CD4-positive, alpha-beta T cell (primary cell): ENCODE data around the gene H1-8. TPM values are rescaled to one million over a fixed set of nuclear protein-coding genes. Genes with fewer than 3 reads are reported as not detected.

Source experiments
- ATAC-seq: fragments of 200-7000 bp; cut with Tn5 transposase; one replicate; pipeline ENCODE4 v1.10.0; 2022; ENCODE audit warnings: mild to moderate bottlenecking; ENCODE audit not compliant: poor library complexity
- CTCF ChIA-PET: fragments of 350-600 bp; sonication (Branson Sonifier 250); formaldehyde crosslinking; loops from one replicate; lab custom pipeline; 2021; ENCODE audit warnings: antibody characterized with exemption, inconsistent platforms; lab: Charles Lee
- POLR2A ChIA-PET: fragments of 350-600 bp; sonication (Branson Sonifier 250); formaldehyde crosslinking; loops from one replicate; lab custom pipeline; 2021; ENCODE audit warnings: antibody characterized with exemption, inconsistent platforms; lab: Charles Lee
- DNase-seq, 14 experiments: peaks; one replicate each; pipeline ENCODE4 v3.0.0-alpha.2; 2013 to 2020; ENCODE audit warnings: mixed read lengths in 2 of 14
- H3K27ac ChIP-seq, 2 donors: one replicate each; pipeline versions ENCODE4 v1.5.1 to v1.7.0; 2013; ENCODE audit warnings: low read length in 2 of 2, low read depth in 1 of 2, mild to moderate bottlenecking in 1 of 2
- H3K27me3 ChIP-seq, 2 experiments: 1 replicate in 1 of 2; 2 replicates in 1 of 2; pipeline versions ENCODE4 v1.6.1 to v1.7.0; 2013; ENCODE audit warnings: low read length in 2 of 2, control low read depth in 1 of 2, mild to moderate bottlenecking in 1 of 2, moderate library complexity in 1 of 2; ENCODE audit not compliant: insufficient read depth in 2 of 2, control insufficient read depth in 1 of 2
- H3K36me3 ChIP-seq: one replicate; pipeline ENCODE4 v1.6.1; 2013; ENCODE audit warnings: low read length, control low read depth; ENCODE audit not compliant: insufficient read depth
- H3K4me1 ChIP-seq: one replicate; pipeline ENCODE4 v1.6.1; 2013; ENCODE audit warnings: low read length, control low read depth; ENCODE audit not compliant: insufficient read depth
- H3K4me3 ChIP-seq: one replicate; pipeline ENCODE4 v1.5.1; 2013; ENCODE audit warnings: mild to moderate bottlenecking, low read length, moderate library complexity
- H3K9me3 ChIP-seq, 2 experiments: 1 replicate in 1 of 2; 2 replicates in 1 of 2; pipeline versions ENCODE4 v1.6.1 to v1.7.0; 2013; ENCODE audit warnings: low read length in 2 of 2, mild to moderate bottlenecking in 2 of 2, control low read depth in 1 of 2, moderate library complexity in 1 of 2; ENCODE audit not compliant: control insufficient read depth in 1 of 2, insufficient read depth in 1 of 2
- H3K27ac Mint-ChIP-seq: one replicate; pipeline ENCODE4 v1.8.0; 2020; ENCODE audit warnings: mixed read lengths
- H3K27me3 Mint-ChIP-seq: one replicate; pipeline ENCODE4 v1.8.0; 2021; ENCODE audit warnings: mixed read lengths
- H3K36me3 Mint-ChIP-seq: one replicate; pipeline ENCODE4 v1.8.0; 2021; ENCODE audit warnings: low read depth, mixed read lengths
- H3K4me1 Mint-ChIP-seq: one replicate; pipeline ENCODE4 v1.8.0; 2021; ENCODE audit warnings: low read depth, mixed read lengths
- H3K4me3 Mint-ChIP-seq: one replicate; pipeline ENCODE4 v1.8.0; 2020; ENCODE audit warnings: mild to moderate bottlenecking, mixed read lengths
- H3K9me3 Mint-ChIP-seq: one replicate; pipeline ENCODE4 v1.8.0; 2020; ENCODE audit warnings: mixed read lengths
- intact Hi-C, 2 experiments: fragments of 100-400 bp; cut with DNase I in 1 of 2; cut with micrococcal nuclease in 1 of 2; formaldehyde crosslinking; loops; one replicate each; pipeline versions ENCODE4 v1.15.1 to v1.9.0; 2023 to 2025; cut with DNase I, micrococcal nuclease
- total RNA-seq, 174 experiments: library from RNA in 2 of 174; stranded (reverse) in 2 of 174; gene quantifications; one replicate each; pipeline ENCODE4 v1.2.3 and lab custom pipeline; 2021 to 2026
- TF ChIP-seq, protein P1 (sequence below): fragments of 200-600 bp; IDR thresholded peaks from one replicate; pipeline ENCODE4 v1.8.0; 2022; ENCODE audit warnings: antibody characterized with exemption, mild to moderate bottlenecking

Gene H1-8
- total RNA-seq, 2 experiments from 2014 or later = not detected

DNA sequence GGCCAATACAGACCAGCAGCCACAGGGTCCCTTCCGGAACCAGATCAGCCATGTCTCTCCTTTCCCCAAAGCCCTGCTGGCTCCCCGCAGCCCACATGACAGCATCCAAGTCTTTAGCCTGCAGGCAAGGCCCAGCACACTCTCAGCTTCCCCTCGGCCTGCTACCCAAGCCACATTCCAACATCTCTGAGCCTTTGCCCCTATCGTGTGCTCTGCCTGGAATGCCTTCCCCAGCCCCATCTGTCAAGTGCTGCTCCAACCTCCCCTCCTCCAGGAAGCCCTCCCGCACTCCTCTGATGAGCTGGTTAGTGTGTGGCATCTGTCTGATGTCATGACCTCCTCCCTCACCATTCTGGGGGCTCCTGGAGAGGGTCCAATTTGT, 55.0 kb downstream of the H1-8 start:
- ChIA-PET POLR2A (interaction anchor here (1.8 kb wide), 1 partner anchor 21 kb away, joined by 9 read pairs; no protein-coding TSS in a partner anchor), CTCF (no interaction called here)
- Histone ChIP-seq H3K27me3 (no peaks in the 10 kb centered on the region), H3K9me3 (no peaks in the 10 kb centered on the region), H3K36me3 (no peaks in the 10 kb centered on the region), H3K27ac (no peak overlapping the region), H3K4me1 (peaks cover 47% of the 10 kb centered on the region), H3K4me3 (no peak overlapping the region)
- Mint-ChIP-seq H3K4me3 (no peak overlapping the region), H3K4me1 (peaks cover 27% of the 10 kb centered on the region), H3K9me3 (no peaks in the 10 kb centered on the region), H3K36me3 (no peaks in the 10 kb centered on the region), H3K27ac (no peak overlapping the region), H3K27me3 (no peaks in the 10 kb centered on the region)
- intact Hi-C loops = no loop called here
- TF ChIP-seq, protein P1, sequence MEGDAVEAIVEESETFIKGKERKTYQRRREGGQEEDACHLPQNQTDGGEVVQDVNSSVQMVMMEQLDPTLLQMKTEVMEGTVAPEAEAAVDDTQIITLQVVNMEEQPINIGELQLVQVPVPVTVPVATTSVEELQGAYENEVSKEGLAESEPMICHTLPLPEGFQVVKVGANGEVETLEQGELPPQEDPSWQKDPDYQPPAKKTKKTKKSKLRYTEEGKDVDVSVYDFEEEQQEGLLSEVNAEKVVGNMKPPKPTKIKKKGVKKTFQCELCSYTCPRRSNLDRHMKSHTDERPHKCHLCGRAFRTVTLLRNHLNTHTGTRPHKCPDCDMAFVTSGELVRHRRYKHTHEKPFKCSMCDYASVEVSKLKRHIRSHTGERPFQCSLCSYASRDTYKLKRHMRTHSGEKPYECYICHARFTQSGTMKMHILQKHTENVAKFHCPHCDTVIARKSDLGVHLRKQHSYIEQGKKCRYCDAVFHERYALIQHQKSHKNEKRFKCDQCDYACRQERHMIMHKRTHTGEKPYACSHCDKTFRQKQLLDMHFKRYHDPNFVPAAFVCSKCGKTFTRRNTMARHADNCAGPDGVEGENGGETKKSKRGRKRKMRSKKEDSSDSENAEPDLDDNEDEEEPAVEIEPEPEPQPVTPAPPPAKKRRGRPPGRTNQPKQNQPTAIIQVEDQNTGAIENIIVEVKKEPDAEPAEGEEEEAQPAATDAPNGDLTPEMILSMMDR = no peak
- DNase-seq = no peak
- no peak for ATAC-seq

DNA sequence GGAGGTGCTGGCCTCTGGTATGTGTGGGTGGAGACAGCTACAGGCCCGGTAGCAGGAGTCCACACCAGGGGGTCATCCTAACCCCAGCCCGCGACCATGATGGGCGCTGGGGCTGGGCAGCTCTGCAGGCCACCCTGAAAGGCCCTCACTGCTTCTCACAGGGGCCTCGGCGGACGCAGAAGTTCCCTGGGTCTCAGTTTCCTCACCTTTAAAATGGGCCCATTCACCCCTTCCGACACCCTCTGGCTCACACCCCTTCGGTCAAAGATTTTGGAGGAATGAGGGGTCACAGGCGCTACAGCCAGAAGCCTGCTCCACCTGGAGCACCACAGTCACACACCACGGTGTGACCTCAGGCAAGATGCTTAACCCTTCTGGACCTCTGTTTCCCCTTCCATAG, 55.5 kb downstream of the H1-8 start:
- ChIA-PET CTCF (no interaction called here), POLR2A (no interaction called here)
- H3K27ac Mint-ChIP-seq = no peak overlapping the region
- H3K9me3 Mint-ChIP-seq = no peaks in the 10 kb centered on the region
- H3K4me3 ChIP-seq = no peak overlapping the region
- no peaks in the 10 kb centered on the region for H3K36me3 ChIP-seq
- no peak overlapping the region for H3K4me3 Mint-ChIP-seq
- no peaks in the 10 kb centered on the region for H3K9me3 ChIP-seq
- H3K4me1 ChIP-seq = peaks cover 46% of the 10 kb centered on the region
- no peak overlapping the region for H3K27ac ChIP-seq
- no peaks in the 10 kb centered on the region for H3K36me3 Mint-ChIP-seq
- H3K27me3 ChIP-seq = no peaks in the 10 kb centered on the region
- peaks cover 22% of the 10 kb centered on the region for H3K4me1 Mint-ChIP-seq
- no peak for ATAC-seq
- TF ChIP-seq, protein P1 = no peak
- H3K27me3 Mint-ChIP-seq = peaks cover 1% of the 10 kb centered on the region
- no peak for DNase-seq
- intact Hi-C loops = no loop called here

DNA sequence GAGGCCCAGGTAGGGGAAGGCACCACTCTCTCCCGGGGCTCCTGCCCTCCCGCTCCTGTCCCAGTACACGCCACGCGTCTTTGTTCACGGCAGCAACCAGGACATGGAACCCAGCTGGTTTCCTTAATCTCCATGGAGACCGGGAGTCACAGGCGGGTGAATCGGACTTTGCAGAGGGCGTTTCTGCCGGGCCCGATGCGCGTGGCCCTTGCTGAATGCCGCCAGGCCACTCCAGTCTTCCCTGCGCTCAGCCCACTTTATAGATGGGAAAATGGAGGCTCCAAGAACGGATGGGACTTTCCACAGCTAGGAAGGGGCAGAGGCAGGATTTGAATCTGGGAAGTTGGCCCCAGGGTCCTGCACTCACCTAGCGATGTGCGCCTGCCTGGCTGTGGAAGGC, 56.1 kb downstream of the H1-8 start:
- no peaks in the 10 kb centered on the region for H3K36me3 Mint-ChIP-seq
- H3K27me3 Mint-ChIP-seq = peaks cover 7% of the 10 kb centered on the region
- no peak overlapping the region for H3K27ac Mint-ChIP-seq
- H3K4me1 ChIP-seq = peaks cover 46% of the 10 kb centered on the region
- no peaks in the 10 kb centered on the region for H3K36me3 ChIP-seq
- intact Hi-C loops = no loop called here
- H3K9me3 Mint-ChIP-seq = no peaks in the 10 kb centered on the region
- no peak for ATAC-seq
- no peak overlapping the region for H3K27ac ChIP-seq
- ChIA-PET POLR2A (no interaction called here), CTCF (no interaction called here)
- no peak for DNase-seq
- H3K4me1 Mint-ChIP-seq = peaks cover 19% of the 10 kb centered on the region
- no peaks in the 10 kb centered on the region for H3K27me3 ChIP-seq
- TF ChIP-seq, protein P1 = no peak
- no peak overlapping the region for H3K4me3 Mint-ChIP-seq
- H3K4me3 ChIP-seq = no peak overlapping the region
- H3K9me3 ChIP-seq = no peaks in the 10 kb centered on the region
